Urothelium cell line (cell line): ENCODE measurements around the gene ACP4.

ENCODE experiments used
- DNase-seq: peaks from one replicate; pipeline ENCODE4 v3.0.0; 2011; ENCODE audit warnings: low spot score, mixed read lengths
- FAIRE-seq: peaks from 2 replicates; lab custom pipeline; 2011; peaks lifted over from hg19 to GRCh38; lab: Jason Lieb, UNC

ACP4 gene

GRCh38 chr19:50839712-50840655 lies 49.8 kb downstream of the ACP4 start:
- no peak for DNase-seq
- no peak for FAIRE-seq

- no peak for DNase-seq
- no peak for FAIRE-seq
These were observed 51.9 kb downstream of the ACP4 start for GRCh38 chr19:50842130-50842529.

GRCh38 chr19:50843205-50843604 lies 53.0 kb downstream of the ACP4 start:
- FAIRE-seq = no peak
- no peak for DNase-seq

- no peak for DNase-seq
- FAIRE-seq = no peak
These were observed 53.5 kb downstream of the ACP4 start for GRCh38 chr19:50843701-50844221.

GRCh38 chr19:50844296-50844935 lies 54.2 kb downstream of the ACP4 start:
- DNase-seq (no peak), FAIRE-seq (no peak)
